ENCODE results near the gene ARL15.

GRCh38 chr5:54140247-54140840, 170.0 kb downstream of the ARL15 start:
- TF ChIP-seq POLR2AphosphoS5 (IDR thresholded peaks at IDR 0.05; ENCODE audit: borderline replicate concordance, low read depth, low read length) (no peak), EZH2 (IDR thresholded peaks at IDR 0.05) (no peak), FOXP2 (optimal IDR thresholded peaks at IDR 0.05; ENCODE audit: control extremely low read depth, extremely low read length, insufficient read depth) (no peak)
